COLO829 (cell line): ENCODE data around the gene KAZN.
"Not testable (repeated sequence)": the region's sequence is repeated elsewhere in the genome, so short reads cannot be mapped to it uniquely, and the experiment has no call there.

Experiments
- DNase-seq: peaks from one replicate; pipeline ENCODE4 v3.0.0; 2012; ENCODE audit warnings: low spot score

The KAZN gene

GRCh38 chr1:14957375-14958098 lies 359.1 kb downstream of the KAZN start:
- no peak for DNase-seq

- DNase-seq, result no peak
Observed at GRCh38 chr1:14958249-14959058, 360.0 kb downstream of the KAZN start.

GRCh38 chr1:14959059-14959694 lies 360.7 kb downstream of the KAZN start:
- DNase-seq, result no peak

GRCh38 chr1:14961661-14962267 lies 363.3 kb downstream of the KAZN start:
- DNase-seq, result peak; percentile 39

GRCh38 chr1:14962407-14962806 lies 363.9 kb downstream of the KAZN start:
- DNase-seq, result no peak

- DNase-seq, result not testable (repeated sequence)
Observed at GRCh38 chr1:14963791-14964710, 365.6 kb downstream of the KAZN start.

- no peak for DNase-seq
Observed at GRCh38 chr1:14964711-14965055, 366.2 kb downstream of the KAZN start.

GRCh38 chr1:14968251-14968851 lies 369.9 kb downstream of the KAZN start:
- DNase-seq, result peak; percentile 85

- peak; percentile 3 for DNase-seq
Observed at GRCh38 chr1:14969006-14969405, 370.5 kb downstream of the KAZN start.

GRCh38 chr1:14970115-14970798 lies 371.8 kb downstream of the KAZN start:
- peak; percentile 84 for DNase-seq

- no peak for DNase-seq
Observed at GRCh38 chr1:14970799-14971141, 372.3 kb downstream of the KAZN start.

GRCh38 chr1:14971221-14971620 lies 372.7 kb downstream of the KAZN start:
- DNase-seq, result no peak

- DNase-seq, result no peak
Observed at GRCh38 chr1:14972107-14972506, 373.6 kb downstream of the KAZN start.

GRCh38 chr1:14973773-14974172 lies 375.3 kb downstream of the KAZN start:
- DNase-seq, result no peak

GRCh38 chr1:14974361-14974760 lies 375.9 kb downstream of the KAZN start:
- no peak for DNase-seq

- no peak for DNase-seq
Observed at GRCh38 chr1:14975119-14975518, 376.6 kb downstream of the KAZN start.

- no peak for DNase-seq
Observed at GRCh38 chr1:14976256-14976655, 377.8 kb downstream of the KAZN start.

GRCh38 chr1:14977338-14977931 lies 378.9 kb downstream of the KAZN start:
- no peak for DNase-seq

GRCh38 chr1:14980621-14981218 lies 382.2 kb downstream of the KAZN start:
- no peak for DNase-seq

GRCh38 chr1:14982029-14982428 lies 383.5 kb downstream of the KAZN start:
- no peak for DNase-seq
